HFFc6 (cell line): Measurements from ENCODE around the gene GATA3. TPM values are rescaled to one million over a fixed set of nuclear protein-coding genes. Genes with fewer than 3 reads are reported as not detected.

Experiments used
- DNase-seq: peaks from one replicate; pipeline ENCODE4 v3.0.0-alpha.2; 2018
- H3K27ac Mint-ChIP-seq: 2 replicates; pipeline ENCODE4 v1.8.0; 2020; ENCODE audit warnings: mild to moderate bottlenecking, mixed read lengths
- H3K27me3 Mint-ChIP-seq: 2 replicates; pipeline ENCODE4 v1.8.0; 2021; ENCODE audit warnings: mild to moderate bottlenecking, moderate library complexity, mixed read lengths; ENCODE audit not compliant: insufficient read depth
- H3K36me3 Mint-ChIP-seq: 2 replicates; pipeline ENCODE4 v1.8.0; 2021; ENCODE audit warnings: low read depth, mixed read lengths
- H3K4me1 Mint-ChIP-seq: 2 replicates; pipeline ENCODE4 v1.8.0; 2020; ENCODE audit warnings: low read depth, mixed read lengths
- H3K4me3 Mint-ChIP-seq: 2 replicates; pipeline ENCODE4 v1.8.0; 2020; ENCODE audit warnings: mild to moderate bottlenecking, moderate library complexity, mixed read lengths
- H3K9me3 Mint-ChIP-seq: 2 replicates; pipeline ENCODE4 v1.8.0; 2020; ENCODE audit warnings: mild to moderate bottlenecking, mixed read lengths
- CTCF ChIP-seq: fragments of 200-600 bp; sonication (generic); IDR thresholded peaks from 2 replicates; pipeline ENCODE4 v1.5.0; 2021; ENCODE audit warnings: antibody characterized with exemption, mild to moderate bottlenecking
- total RNA-seq, 6 experiments: library from RNA; stranded (reverse); fragmentation: NEBNext Ultra II Directional; extraction: Animal tissue kit (Norgen Biotek cat#: 25700); gene quantifications; 2 replicates in 1 of 6; 3 replicates in 5 of 6; pipeline ENCODE4 v1.2.3, GENCODE V29; 2021

Gene GATA3
- total RNA-seq, 6 experiments from 2014 or later, result 0.07 to 0.43 (median 0.16) TPM; not detected in 2

GRCh38 chr10:8066124-8066523 lies 11.6 kb downstream of the GATA3 start:
- no peaks in the 10 kb centered on the region for H3K36me3 Mint-ChIP-seq
- H3K27ac Mint-ChIP-seq, result no peak overlapping the region
- DNase-seq, result no peak
- TF ChIP-seq CTCF, result no peak
- H3K4me3 Mint-ChIP-seq, result no peak overlapping the region
- no peaks in the 10 kb centered on the region for H3K9me3 Mint-ChIP-seq
- H3K4me1 Mint-ChIP-seq, result peaks cover 27% of the 10 kb centered on the region
- peaks cover 33% of the 10 kb centered on the region for H3K27me3 Mint-ChIP-seq

- Mint-ChIP-seq H3K9me3 (no peaks in the 10 kb centered on the region), H3K4me1 (peaks cover 26% of the 10 kb centered on the region), H3K27ac (no peak overlapping the region), H3K4me3 (no peak overlapping the region), H3K36me3 (no peaks in the 10 kb centered on the region), H3K27me3 (peaks cover 33% of the 10 kb centered on the region)
- DNase-seq, result no peak
- no peak for TF ChIP-seq CTCF
Observed at GRCh38 chr10:8066797-8067196, 12.3 kb downstream of the GATA3 start.

GRCh38 chr10:8069108-8069507 lies 14.6 kb downstream of the GATA3 start:
- no peaks in the 10 kb centered on the region for H3K9me3 Mint-ChIP-seq
- TF ChIP-seq CTCF, result no peak
- H3K27ac Mint-ChIP-seq, result no peak overlapping the region
- H3K4me3 Mint-ChIP-seq, result no peak overlapping the region
- H3K4me1 Mint-ChIP-seq, result peaks cover 32% of the 10 kb centered on the region
- H3K36me3 Mint-ChIP-seq, result no peaks in the 10 kb centered on the region
- DNase-seq, result no peak
- peaks cover 17% of the 10 kb centered on the region for H3K27me3 Mint-ChIP-seq

GRCh38 chr10:8069627-8070026 lies 15.1 kb downstream of the GATA3 start:
- Mint-ChIP-seq H3K4me1 (peaks cover 32% of the 10 kb centered on the region), H3K27ac (no peak overlapping the region; the same call in 1 of the 2 replicates), H3K36me3 (no peaks in the 10 kb centered on the region), H3K4me3 (peak overlapping the region; percentile 58), H3K9me3 (no peaks in the 10 kb centered on the region), H3K27me3 (peaks cover 12% of the 10 kb centered on the region)
- peak; percentile 39 for DNase-seq
- no peak for TF ChIP-seq CTCF

GRCh38 chr10:8070440-8070839 lies 16.0 kb downstream of the GATA3 start:
- Mint-ChIP-seq H3K4me1 (peaks cover 34% of the 10 kb centered on the region), H3K9me3 (no peaks in the 10 kb centered on the region), H3K27ac (no peak overlapping the region), H3K36me3 (no peaks in the 10 kb centered on the region), H3K27me3 (peaks cover 12% of the 10 kb centered on the region), H3K4me3 (no peak overlapping the region)
- DNase-seq, result no peak
- TF ChIP-seq CTCF, result no peak

GRCh38 chr10:8071006-8071405 lies 16.5 kb downstream of the GATA3 start:
- Mint-ChIP-seq H3K4me1 (peaks cover 32% of the 10 kb centered on the region), H3K36me3 (no peaks in the 10 kb centered on the region), H3K27me3 (peaks cover 12% of the 10 kb centered on the region), H3K9me3 (no peaks in the 10 kb centered on the region), H3K4me3 (no peak overlapping the region), H3K27ac (no peak overlapping the region)
- TF ChIP-seq CTCF, result no peak
- DNase-seq, result no peak
